Sigmoid colon (tissue), 7 donors: ENCODE measurements around the gene ORAI3. TPM values are rescaled to one million over a fixed set of nuclear protein-coding genes. Genes with fewer than 3 reads are reported as not detected.

ENCODE experiments used
- DNase-seq: peaks from one replicate; pipeline ENCODE4 v3.0.0-alpha.2; 2019
- H3K27ac ChIP-seq, 4 donors: fragments of 200-600 bp; sonication (generic); one replicate each; pipeline ENCODE4 v1.5.1; 2016 to 2019; ENCODE audit warnings: mild to moderate bottlenecking in 1 of 4
- H3K27me3 ChIP-seq, 3 donors: fragments of 200-600 bp; sonication (generic); one replicate each; pipeline ENCODE4 v1.5.1; 2019; ENCODE audit warnings: mild to moderate bottlenecking in 1 of 3
- H3K36me3 ChIP-seq, 4 donors: fragments of 200-600 bp; sonication (generic); one replicate each; pipeline ENCODE4 v1.5.1; 2016 to 2019
- H3K4me1 ChIP-seq, 4 donors: fragments of 200-600 bp; sonication (generic); one replicate each; pipeline ENCODE4 v1.5.1; 2017 to 2019
- H3K4me3 ChIP-seq, 4 donors: fragments of 200-600 bp; sonication (generic); one replicate each; pipeline ENCODE4 v1.5.1; 2017 to 2019; ENCODE audit warnings: mild to moderate bottlenecking in 2 of 4, moderate library complexity in 1 of 4
- H3K9me3 ChIP-seq, 4 donors: fragments of 200-600 bp in 3 of 4; sonication (generic) in 3 of 4; one replicate each; pipeline versions ENCODE4 v1.5.1 to v1.6.1; 2013 to 2019
- EP300 ChIP-seq, 4 donors: sonication (generic); formaldehyde crosslinking; IDR thresholded peaks; one replicate each; pipeline ENCODE4 v1.6.1; 2017; ENCODE audit warnings: antibody characterized with exemption in 4 of 4
- POLR2A ChIP-seq, 2 donors: fragments of 450-650 bp; IDR thresholded peaks; one replicate each; pipeline ENCODE4 v1.6.1; 2016; ENCODE audit warnings: antibody characterized with exemption in 2 of 2, mild to moderate bottlenecking in 2 of 2, moderate library complexity in 2 of 2
- POLR2AphosphoS5 ChIP-seq, 4 donors: sonication (generic); formaldehyde crosslinking; IDR thresholded peaks; one replicate each; pipeline ENCODE4 v1.6.1; 2017; ENCODE audit warnings: antibody characterized with exemption in 4 of 4
- WGBS, 2 donors: extraction: QIAGEN DNeasy Blood & Tissue Kit; methylation state at CpG; one replicate each; pipeline ENCODE4 v1.1.7; 2013; 5-methylcytosine and 5-hydroxymethylcytosine counted together
- intact Hi-C: fragments of 100-400 bp; cut with DNase I; formaldehyde crosslinking; loops from one replicate; pipeline ENCODE4 v1.15.1; 2023
- polyA plus RNA-seq, 3 donors: library from polyadenylated mRNA; stranded (reverse); fragments of 200-250 nt; gene quantifications; one replicate each; pipeline ENCODE4 v1.2.3, GENCODE V29; 2013
- total RNA-seq, 4 donors: library from RNA; depleted of rRNA; stranded (reverse); fragments of >200 nt; gene quantifications; one replicate each; pipeline ENCODE4 v1.1.0, GENCODE V29; 2016
- TF ChIP-seq, protein P1 (sequence below), 4 experiments: fragments of 450-650 bp in 3 of 4; fragments of 200-600 bp in 1 of 4; IDR thresholded peaks; one replicate each; pipeline ENCODE4 v1.5.1; 2016 to 2019; ENCODE audit warnings: antibody characterized with exemption in 4 of 4, mild to moderate bottlenecking in 3 of 4, moderate library complexity in 2 of 4
- donor health status: healthy with polysubstance abuse.
- donor health status: Bipolar disorder and iron deficiency.
- donor health status: healthy.

The ORAI3 gene
- total and polyA plus RNA-seq, 7 donors: 8.6 to 43.3 (median 33.3) TPM

DNA sequence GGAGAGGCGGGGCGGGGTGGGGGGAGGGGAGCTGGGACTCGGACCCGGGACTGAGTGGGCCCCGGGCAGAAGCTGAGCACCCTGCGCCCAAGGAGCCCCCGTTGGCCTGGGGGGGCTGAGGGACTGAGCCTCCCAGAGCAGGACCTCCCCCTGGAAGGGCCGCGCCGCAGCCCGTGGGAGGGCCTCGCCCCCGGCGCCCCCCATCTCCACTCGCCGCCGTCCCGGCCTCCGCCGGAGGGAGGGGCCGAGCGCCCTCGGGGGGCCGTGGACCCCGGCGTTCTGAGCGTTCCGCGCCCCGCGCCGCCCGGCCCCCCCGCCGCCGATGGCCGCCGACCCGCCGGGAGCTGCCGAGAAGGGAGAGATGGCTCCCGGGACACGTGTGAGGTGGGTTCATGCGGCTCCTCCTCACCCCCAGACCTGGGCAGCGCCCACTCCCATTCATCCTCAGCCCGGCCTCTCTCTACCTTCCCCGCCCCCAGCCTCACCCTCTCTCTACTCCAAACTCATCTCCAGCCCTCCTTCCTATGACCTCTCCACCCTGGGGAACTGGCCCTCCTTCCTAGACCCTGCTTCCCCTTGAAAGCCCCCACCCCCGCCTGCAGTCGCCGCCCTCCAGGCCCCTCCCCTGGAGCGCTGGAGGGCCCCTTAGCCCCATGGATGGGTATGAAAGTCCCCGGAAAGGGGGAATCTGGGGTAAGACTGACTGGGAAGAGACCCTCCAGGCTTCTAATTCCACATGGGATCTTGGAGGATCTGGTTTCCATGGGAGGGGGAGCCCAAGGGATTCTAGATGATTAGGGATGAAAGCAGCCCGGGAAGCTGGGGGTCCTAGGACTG lies 24.6 kb upstream of the ORAI3 start:
- 4% methylated on average over 53 of the region's 53 CpGs for WGBS, 2 donors
- Histone ChIP-seq H3K27me3 (no peaks in the 10 kb centered on the region), H3K9me3 (no peaks in the 10 kb centered on the region), H3K27ac (peak overlapping the region; percentile 87 to 95 (median 92)), H3K4me3 (peak overlapping the region; percentile 69 to 90 (median 80)), H3K36me3 (peaks cover 0 to 9% (median 0%) of the 10 kb centered on the region in 4 donors), H3K4me1 (peaks cover 0 to 40% (median 37%) of the 10 kb centered on the region in 4 donors)
- TF ChIP-seq EP300 (IDR thresholded peaks at IDR 0.05): no peak
- TF ChIP-seq, protein P1, sequence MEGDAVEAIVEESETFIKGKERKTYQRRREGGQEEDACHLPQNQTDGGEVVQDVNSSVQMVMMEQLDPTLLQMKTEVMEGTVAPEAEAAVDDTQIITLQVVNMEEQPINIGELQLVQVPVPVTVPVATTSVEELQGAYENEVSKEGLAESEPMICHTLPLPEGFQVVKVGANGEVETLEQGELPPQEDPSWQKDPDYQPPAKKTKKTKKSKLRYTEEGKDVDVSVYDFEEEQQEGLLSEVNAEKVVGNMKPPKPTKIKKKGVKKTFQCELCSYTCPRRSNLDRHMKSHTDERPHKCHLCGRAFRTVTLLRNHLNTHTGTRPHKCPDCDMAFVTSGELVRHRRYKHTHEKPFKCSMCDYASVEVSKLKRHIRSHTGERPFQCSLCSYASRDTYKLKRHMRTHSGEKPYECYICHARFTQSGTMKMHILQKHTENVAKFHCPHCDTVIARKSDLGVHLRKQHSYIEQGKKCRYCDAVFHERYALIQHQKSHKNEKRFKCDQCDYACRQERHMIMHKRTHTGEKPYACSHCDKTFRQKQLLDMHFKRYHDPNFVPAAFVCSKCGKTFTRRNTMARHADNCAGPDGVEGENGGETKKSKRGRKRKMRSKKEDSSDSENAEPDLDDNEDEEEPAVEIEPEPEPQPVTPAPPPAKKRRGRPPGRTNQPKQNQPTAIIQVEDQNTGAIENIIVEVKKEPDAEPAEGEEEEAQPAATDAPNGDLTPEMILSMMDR (IDR thresholded peaks at IDR 0.05): no peak
- no peak for TF ChIP-seq POLR2AphosphoS5 (IDR thresholded peaks at IDR 0.05)
- no peak for TF ChIP-seq POLR2A (IDR thresholded peaks at IDR 0.05)
- intact Hi-C loops: loop anchor here (2.0 to 10.0 kb wide), 2 partner anchors 25 to 269 kb away; partner anchors contain the start of genes FBRS, ORAI3 and PRR14
- no peak for DNase-seq

GRCh38 chr16:30924913-30925631 lies 23.8 kb upstream of the ORAI3 start:
- Histone ChIP-seq H3K36me3 (peaks cover 0 to 15% (median under 1%) of the 10 kb centered on the region in 4 donors), H3K27me3 (no peaks in the 10 kb centered on the region), H3K4me3 (peak overlapping the region in 3 of 4 donors; percentile 69 to 90 (median 90)), H3K27ac (peak overlapping the region; percentile 87 to 95 (median 92)), H3K9me3 (no peaks in the 10 kb centered on the region), H3K4me1 (peaks cover 0 to 40% (median 37%) of the 10 kb centered on the region in 4 donors)
- 81 to 83% methylated on average over 11 of the region's 11 CpGs for WGBS, 2 donors
- no peak for DNase-seq
- intact Hi-C loops: loop anchor here (2.0 to 10.0 kb wide), 2 partner anchors 24 to 270 kb away; partner anchors contain the start of genes FBRS, ORAI3 and PRR14
- TF ChIP-seq POLR2A (IDR thresholded peaks at IDR 0.05) (no peak), EP300 (IDR thresholded peaks at IDR 0.05) (no peak), POLR2AphosphoS5 (IDR thresholded peaks at IDR 0.05) (no peak)
- TF ChIP-seq, protein P1 (IDR thresholded peaks at IDR 0.05): no peak

- TF ChIP-seq, protein P1 (IDR thresholded peaks at IDR 0.05): no peak
- no peak for TF ChIP-seq EP300 (IDR thresholded peaks at IDR 0.05)
- no peak for TF ChIP-seq POLR2AphosphoS5 (IDR thresholded peaks at IDR 0.05)
- no peaks in the 10 kb centered on the region for H3K9me3 ChIP-seq
- intact Hi-C loops: loop anchor here (2.0 to 10.0 kb wide), 2 partner anchors 23 to 271 kb away; partner anchors contain the start of genes FBRS, ORAI3 and PRR14
- H3K4me1 ChIP-seq: peaks cover 0 to 40% (median 37%) of the 10 kb centered on the region in 4 donors
- peaks cover 0 to 21% (median 6%) of the 10 kb centered on the region in 4 donors for H3K36me3 ChIP-seq
- H3K27ac ChIP-seq: peak overlapping the region in 3 of 4 donors; percentile 20 to 94 (median 91)
- H3K4me3 ChIP-seq: no peak overlapping the region
- no peak for DNase-seq
- 94 to 96% methylated on average over 26 of the region's 26 CpGs for WGBS, 2 donors
- no peaks in the 10 kb centered on the region for H3K27me3 ChIP-seq
These were observed 23.3 kb upstream of the ORAI3 start for GRCh38 chr16:30925632-30925987.

GRCh38 chr16:30925995-30926811 lies 22.7 kb upstream of the ORAI3 start:
- TF ChIP-seq EP300 (IDR thresholded peaks at IDR 0.05): no peak
- TF ChIP-seq, protein P1 (IDR thresholded peaks at IDR 0.05): no peak
- TF ChIP-seq POLR2AphosphoS5 (IDR thresholded peaks at IDR 0.05): no peak
- TF ChIP-seq POLR2A (IDR thresholded peaks at IDR 0.05): no peak
- H3K4me1 ChIP-seq: peaks cover 0 to 38% (median 36%) of the 10 kb centered on the region in 4 donors
- peaks cover 0 to 25% (median 12%) of the 10 kb centered on the region in 4 donors for H3K36me3 ChIP-seq
- no peaks in the 10 kb centered on the region for H3K27me3 ChIP-seq
- WGBS, 2 donors: 76 to 80% methylated on average over 10 of the region's 10 CpGs
- H3K4me3 ChIP-seq: no peak overlapping the region
- H3K27ac ChIP-seq: no peak overlapping the region
- no peak for DNase-seq
- no peaks in the 10 kb centered on the region for H3K9me3 ChIP-seq
- intact Hi-C loops: loop anchor here (2.0 to 10.0 kb wide), 2 partner anchors 23 to 271 kb away; partner anchors contain the start of genes FBRS, ORAI3 and PRR14
